ENCODE data around the gene SUGP2. TPM values are rescaled to one million over a fixed set of nuclear protein-coding genes. Genes with fewer than 3 reads are reported as not detected.

SUGP2 gene
- polyA plus RNA-seq, 2 donors, result 22.8 to 46.7 TPM

GRCh38 chr19:18998276-18998675, 35.0 kb downstream of the SUGP2 start:
- no peak overlapping the region for H3K27ac ChIP-seq (ENCODE audit: low read depth in 2 of 2, low read length in 1 of 2)
- H3K9me3 ChIP-seq (ENCODE audit: control insufficient read depth in 2 of 2, insufficient read depth in 1 of 2, low read depth in 1 of 2, low read length in 1 of 2), result no peaks in the 10 kb centered on the region
- no peak overlapping the region for H3K4me3 ChIP-seq (ENCODE audit: low read depth in 1 of 2, low read length in 2 of 2)
- WGBS, 2 donors, result 58 to 60% methylated on average over 8 of the region's 8 CpGs
- peaks cover 0 to 39% of the 10 kb centered on the region in 2 donors for H3K36me3 ChIP-seq (ENCODE audit: control insufficient read depth in 2 of 2, insufficient read depth in 2 of 2, low read length in 1 of 2)
- H3K4me1 ChIP-seq (ENCODE audit: control insufficient read depth in 2 of 2, insufficient read depth in 2 of 2, low read length in 1 of 2), result peaks cover 0 to 9% of the 10 kb centered on the region in 2 donors
- no peaks in the 10 kb centered on the region for H3K27me3 ChIP-seq (ENCODE audit: control insufficient read depth in 1 of 2, insufficient read depth in 2 of 2, low read length in 2 of 2)

- no peaks in the 10 kb centered on the region for H3K27me3 ChIP-seq (ENCODE audit: control insufficient read depth in 1 of 2, insufficient read depth in 2 of 2, low read length in 2 of 2)
- H3K27ac ChIP-seq (ENCODE audit: low read depth in 2 of 2, low read length in 1 of 2), result no peak overlapping the region
- H3K9me3 ChIP-seq (ENCODE audit: control insufficient read depth in 2 of 2, insufficient read depth in 1 of 2, low read depth in 1 of 2, low read length in 1 of 2), result no peaks in the 10 kb centered on the region
- 87% methylated on average over 6 of the region's 6 CpGs for WGBS, 2 donors
- peaks cover 0 to 9% of the 10 kb centered on the region in 2 donors for H3K4me1 ChIP-seq (ENCODE audit: control insufficient read depth in 2 of 2, insufficient read depth in 2 of 2, low read length in 1 of 2)
- H3K36me3 ChIP-seq (ENCODE audit: control insufficient read depth in 2 of 2, insufficient read depth in 2 of 2, low read length in 1 of 2), result peaks cover 0 to 42% of the 10 kb centered on the region in 2 donors
- H3K4me3 ChIP-seq (ENCODE audit: low read depth in 1 of 2, low read length in 2 of 2), result no peak overlapping the region
Observed at GRCh38 chr19:18996796-18997394, 36.4 kb downstream of the SUGP2 start.

- peaks cover 0 to 44% of the 10 kb centered on the region in 2 donors for H3K36me3 ChIP-seq (ENCODE audit: control insufficient read depth in 2 of 2, insufficient read depth in 2 of 2, low read length in 1 of 2)
- no peak overlapping the region for H3K27ac ChIP-seq (ENCODE audit: low read depth in 2 of 2, low read length in 1 of 2)
- 93 to 94% methylated on average over 10 of the region's 10 CpGs for WGBS, 2 donors
- peaks cover 0 to 9% of the 10 kb centered on the region in 2 donors for H3K4me1 ChIP-seq (ENCODE audit: control insufficient read depth in 2 of 2, insufficient read depth in 2 of 2, low read length in 1 of 2)
- H3K4me3 ChIP-seq (ENCODE audit: low read depth in 1 of 2, low read length in 2 of 2), result no peak overlapping the region
- H3K27me3 ChIP-seq (ENCODE audit: control insufficient read depth in 1 of 2, insufficient read depth in 2 of 2, low read length in 2 of 2), result no peaks in the 10 kb centered on the region
- H3K9me3 ChIP-seq (ENCODE audit: control insufficient read depth in 2 of 2, insufficient read depth in 1 of 2, low read depth in 1 of 2, low read length in 1 of 2), result no peaks in the 10 kb centered on the region
Observed at GRCh38 chr19:18996351-18996750, 37.0 kb downstream of the SUGP2 start.

- H3K27me3 ChIP-seq (ENCODE audit: control insufficient read depth in 1 of 2, insufficient read depth in 2 of 2, low read length in 2 of 2), result no peaks in the 10 kb centered on the region
- H3K4me1 ChIP-seq (ENCODE audit: control insufficient read depth in 2 of 2, insufficient read depth in 2 of 2, low read length in 1 of 2), result peaks cover 0 to 11% of the 10 kb centered on the region in 2 donors
- 49 to 58% methylated on average over 5 of the region's 5 CpGs for WGBS, 2 donors
- H3K9me3 ChIP-seq (ENCODE audit: control insufficient read depth in 2 of 2, insufficient read depth in 1 of 2, low read depth in 1 of 2, low read length in 1 of 2), result no peaks in the 10 kb centered on the region
- peaks cover 0 to 48% of the 10 kb centered on the region in 2 donors for H3K36me3 ChIP-seq (ENCODE audit: control insufficient read depth in 2 of 2, insufficient read depth in 2 of 2, low read length in 1 of 2)
- no peak overlapping the region for H3K4me3 ChIP-seq (ENCODE audit: low read depth in 1 of 2, low read length in 2 of 2)
- H3K27ac ChIP-seq (ENCODE audit: low read depth in 2 of 2, low read length in 1 of 2), result no peak overlapping the region
Observed at GRCh38 chr19:18995804-18996241, 37.5 kb downstream of the SUGP2 start.

- Histone ChIP-seq H3K27me3 (ENCODE audit: control insufficient read depth in 1 of 2, insufficient read depth in 2 of 2, low read length in 2 of 2) (no peaks in the 10 kb centered on the region), H3K36me3 (ENCODE audit: control insufficient read depth in 2 of 2, insufficient read depth in 2 of 2, low read length in 1 of 2) (peaks cover 0 to 31% of the 10 kb centered on the region in 2 donors), H3K9me3 (ENCODE audit: control insufficient read depth in 2 of 2, insufficient read depth in 1 of 2, low read depth in 1 of 2, low read length in 1 of 2) (no peaks in the 10 kb centered on the region), H3K4me3 (ENCODE audit: low read depth in 1 of 2, low read length in 2 of 2) (no peak overlapping the region), H3K27ac (ENCODE audit: low read depth in 2 of 2, low read length in 1 of 2) (no peak overlapping the region), H3K4me1 (ENCODE audit: control insufficient read depth in 2 of 2, insufficient read depth in 2 of 2, low read length in 1 of 2) (peaks cover 2 to 3% of the 10 kb centered on the region in 2 donors)
- WGBS, 2 donors, result 82 to 83% methylated on average over 10 of the region's 10 CpGs
Observed at GRCh38 chr19:18993115-18993514, 40.2 kb downstream of the SUGP2 start.

- H3K9me3 ChIP-seq (ENCODE audit: control insufficient read depth in 2 of 2, insufficient read depth in 1 of 2, low read depth in 1 of 2, low read length in 1 of 2), result no peaks in the 10 kb centered on the region
- no peak overlapping the region for H3K4me3 ChIP-seq (ENCODE audit: low read depth in 1 of 2, low read length in 2 of 2)
- WGBS, 2 donors, result 87 to 91% methylated on average over 8 of the region's 8 CpGs
- peaks cover 2 to 3% of the 10 kb centered on the region in 2 donors for H3K4me1 ChIP-seq (ENCODE audit: control insufficient read depth in 2 of 2, insufficient read depth in 2 of 2, low read length in 1 of 2)
- peaks cover 0 to 31% of the 10 kb centered on the region in 2 donors for H3K36me3 ChIP-seq (ENCODE audit: control insufficient read depth in 2 of 2, insufficient read depth in 2 of 2, low read length in 1 of 2)
- no peak overlapping the region for H3K27ac ChIP-seq (ENCODE audit: low read depth in 2 of 2, low read length in 1 of 2)
- H3K27me3 ChIP-seq (ENCODE audit: control insufficient read depth in 1 of 2, insufficient read depth in 2 of 2, low read length in 2 of 2), result no peaks in the 10 kb centered on the region
Observed at GRCh38 chr19:18992696-18993095, 40.6 kb downstream of the SUGP2 start.

- H3K4me1 ChIP-seq (ENCODE audit: control insufficient read depth in 2 of 2, insufficient read depth in 2 of 2, low read length in 1 of 2), result peaks cover 2 to 3% of the 10 kb centered on the region in 2 donors
- no peak overlapping the region for H3K27ac ChIP-seq (ENCODE audit: low read depth in 2 of 2, low read length in 1 of 2)
- H3K4me3 ChIP-seq (ENCODE audit: low read depth in 1 of 2, low read length in 2 of 2), result no peak overlapping the region
- H3K27me3 ChIP-seq (ENCODE audit: control insufficient read depth in 1 of 2, insufficient read depth in 2 of 2, low read length in 2 of 2), result no peaks in the 10 kb centered on the region
- no peaks in the 10 kb centered on the region for H3K9me3 ChIP-seq (ENCODE audit: control insufficient read depth in 2 of 2, insufficient read depth in 1 of 2, low read depth in 1 of 2, low read length in 1 of 2)
- H3K36me3 ChIP-seq (ENCODE audit: control insufficient read depth in 2 of 2, insufficient read depth in 2 of 2, low read length in 1 of 2), result peaks cover 0 to 31% of the 10 kb centered on the region in 2 donors
- WGBS, 2 donors, result 94 to 95% methylated on average over 14 of the region's 14 CpGs
Observed at GRCh38 chr19:18991468-18991867, 41.8 kb downstream of the SUGP2 start.

- H3K27ac ChIP-seq (ENCODE audit: low read depth in 2 of 2, low read length in 1 of 2), result no peak overlapping the region
- H3K36me3 ChIP-seq (ENCODE audit: control insufficient read depth in 2 of 2, insufficient read depth in 2 of 2, low read length in 1 of 2), result peaks cover 0 to 31% of the 10 kb centered on the region in 2 donors
- no peaks in the 10 kb centered on the region for H3K9me3 ChIP-seq (ENCODE audit: control insufficient read depth in 2 of 2, insufficient read depth in 1 of 2, low read depth in 1 of 2, low read length in 1 of 2)
- no peaks in the 10 kb centered on the region for H3K27me3 ChIP-seq (ENCODE audit: control insufficient read depth in 1 of 2, insufficient read depth in 2 of 2, low read length in 2 of 2)
- peaks cover 2 to 3% of the 10 kb centered on the region in 2 donors for H3K4me1 ChIP-seq (ENCODE audit: control insufficient read depth in 2 of 2, insufficient read depth in 2 of 2, low read length in 1 of 2)
- 88 to 89% methylated on average over 16 of the region's 16 CpGs for WGBS, 2 donors
- H3K4me3 ChIP-seq (ENCODE audit: low read depth in 1 of 2, low read length in 2 of 2), result no peak overlapping the region
Observed at GRCh38 chr19:18991006-18991405, 42.3 kb downstream of the SUGP2 start.

- no peak overlapping the region for H3K27ac ChIP-seq (ENCODE audit: low read depth in 2 of 2, low read length in 1 of 2)
- H3K36me3 ChIP-seq (ENCODE audit: control insufficient read depth in 2 of 2, insufficient read depth in 2 of 2, low read length in 1 of 2), result peaks cover 0 to 26% of the 10 kb centered on the region in 2 donors
- peaks cover 2 to 3% of the 10 kb centered on the region in 2 donors for H3K4me1 ChIP-seq (ENCODE audit: control insufficient read depth in 2 of 2, insufficient read depth in 2 of 2, low read length in 1 of 2)
- no peaks in the 10 kb centered on the region for H3K27me3 ChIP-seq (ENCODE audit: control insufficient read depth in 1 of 2, insufficient read depth in 2 of 2, low read length in 2 of 2)
- H3K4me3 ChIP-seq (ENCODE audit: low read depth in 1 of 2, low read length in 2 of 2), result no peak overlapping the region
- WGBS, 2 donors, result 86% methylated on average over 5 of the region's 5 CpGs
- no peaks in the 10 kb centered on the region for H3K9me3 ChIP-seq (ENCODE audit: control insufficient read depth in 2 of 2, insufficient read depth in 1 of 2, low read depth in 1 of 2, low read length in 1 of 2)
Observed at GRCh38 chr19:18990128-18990708, 43.1 kb downstream of the SUGP2 start.

GRCh38 chr19:18989316-18989715, 44.0 kb downstream of the SUGP2 start:
- WGBS, 2 donors, result 41 to 62% methylated on average over 10 of the region's 10 CpGs
- Histone ChIP-seq H3K27me3 (ENCODE audit: control insufficient read depth in 1 of 2, insufficient read depth in 2 of 2, low read length in 2 of 2) (no peaks in the 10 kb centered on the region), H3K27ac (ENCODE audit: low read depth in 2 of 2, low read length in 1 of 2) (no peak overlapping the region)

More at GRCh38 chr19:18989316-18989715, 44.0 kb downstream of the SUGP2 start:
- peaks cover 2 to 3% of the 10 kb centered on the region in 2 donors for H3K4me1 ChIP-seq (ENCODE audit: control insufficient read depth in 2 of 2, insufficient read depth in 2 of 2, low read length in 1 of 2)
- H3K36me3 ChIP-seq (ENCODE audit: control insufficient read depth in 2 of 2, insufficient read depth in 2 of 2, low read length in 1 of 2), result peaks cover 0 to 25% of the 10 kb centered on the region in 2 donors
- H3K9me3 ChIP-seq (ENCODE audit: control insufficient read depth in 2 of 2, insufficient read depth in 1 of 2, low read depth in 1 of 2, low read length in 1 of 2), result no peaks in the 10 kb centered on the region
- no peak overlapping the region for H3K4me3 ChIP-seq (ENCODE audit: low read depth in 1 of 2, low read length in 2 of 2)

Measured in esophagus (tissue), 2 donors.